22Rv1 (cell line): ENCODE data around the gene IGSF21.

ENCODE experiments used
- CTCF ChIP-seq: fragments of 450-650 bp; IDR thresholded peaks from 2 replicates; pipeline ENCODE4 v1.5.1; 2017; ENCODE audit warnings: mild to moderate bottlenecking
- ZFX ChIP-seq: fragments of 450-650 bp; IDR thresholded peaks from 2 replicates; pipeline ENCODE4 v1.6.1; 2017; ENCODE audit warnings: antibody characterized with exemption, borderline replicate concordance

GRCh38 chr1:18118078-18118477 is 10.5 kb downstream of the IGSF21 start:
- TF ChIP-seq CTCF (no peak), ZFX (no peak)
